ENCODE measurements around the gene ARL4D.
"Not testable (repeated sequence)": the region's sequence is repeated elsewhere in the genome, so short reads cannot be mapped to it uniquely, and the experiment has no call there.

Gene ARL4D

DNA sequence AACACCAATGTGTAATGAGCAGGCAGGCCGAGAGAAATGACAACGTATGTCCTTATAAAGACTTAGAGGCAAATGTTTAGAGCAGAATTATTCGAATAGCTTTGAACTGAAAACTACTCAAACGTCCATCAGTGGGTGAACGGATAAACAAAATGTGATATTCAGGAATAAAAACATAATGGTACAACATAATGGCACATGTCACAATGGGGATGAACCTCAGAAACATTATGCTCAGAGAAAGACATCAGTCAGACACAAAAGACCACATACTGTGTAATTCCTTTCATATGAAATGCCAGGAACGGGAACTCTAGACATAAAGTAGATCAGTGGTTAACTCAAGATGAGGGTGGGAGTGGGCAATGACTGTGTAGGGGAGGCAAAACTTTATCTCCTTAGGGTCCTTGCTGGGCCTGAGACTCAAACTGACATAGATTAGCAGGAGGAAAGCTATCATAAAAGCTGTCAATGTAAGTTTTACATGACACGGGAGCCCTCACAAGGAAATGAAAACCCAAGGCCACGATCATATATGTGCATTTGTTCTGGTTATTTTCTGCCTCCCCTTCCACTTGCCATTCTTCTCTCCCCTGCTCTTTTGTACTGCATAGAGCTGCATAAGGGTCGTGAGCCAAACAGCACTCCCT is 14.8 kb upstream of the ARL4D start:
- Histone ChIP-seq H3K27me3 (ENCODE audit: control insufficient read depth, insufficient read depth, low read length) (no peaks in the 10 kb centered on the region), H3K27ac (ENCODE audit: low read depth, low read length) (no peak overlapping the region), H3K9me3 (ENCODE audit: control insufficient read depth, insufficient read depth, low read length) (peaks cover 5% of the 10 kb centered on the region; the same call in 1 of the 2 replicates), H3K9ac (ENCODE audit: low read depth, low read length) (no peak overlapping the region), H3K36me3 (ENCODE audit: control insufficient read depth, insufficient read depth, low read length) (no peaks in the 10 kb centered on the region), H3K4me1 (ENCODE audit: control insufficient read depth, insufficient read depth, low read length) (no peaks in the 10 kb centered on the region), H3K4me3 (ENCODE audit: low read depth, low read length) (no peak overlapping the region)

DNA sequence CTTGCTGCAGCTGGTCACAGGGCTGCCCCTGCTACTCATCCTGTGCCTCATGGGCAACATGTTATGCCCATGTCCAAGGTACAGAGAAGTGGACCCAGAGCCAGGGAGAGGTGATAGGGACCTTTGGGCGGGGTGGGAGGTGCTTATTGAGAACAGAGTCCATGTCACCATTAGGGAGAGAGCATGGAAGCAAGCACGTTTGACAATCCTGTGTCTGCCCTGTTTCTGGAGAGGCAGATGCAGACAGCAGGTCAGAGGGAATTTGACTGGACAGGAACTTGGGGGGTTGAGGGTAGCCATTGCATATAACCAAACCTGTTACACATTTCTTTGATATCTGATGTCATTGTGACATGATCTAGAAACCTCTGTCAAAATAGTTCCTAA is 14.3 kb upstream of the ARL4D start:
- Histone ChIP-seq H3K27ac (ENCODE audit: low read depth, low read length) (no peak overlapping the region), H3K36me3 (ENCODE audit: control insufficient read depth, insufficient read depth, low read length) (no peaks in the 10 kb centered on the region), H3K9ac (ENCODE audit: low read depth, low read length) (no peak overlapping the region), H3K4me1 (ENCODE audit: control insufficient read depth, insufficient read depth, low read length) (no peaks in the 10 kb centered on the region; the same call in 1 of the 2 replicates), H3K4me3 (ENCODE audit: low read depth, low read length) (no peak overlapping the region), H3K27me3 (ENCODE audit: control insufficient read depth, insufficient read depth, low read length) (no peaks in the 10 kb centered on the region), H3K9me3 (ENCODE audit: control insufficient read depth, insufficient read depth, low read length) (peaks cover 5% of the 10 kb centered on the region; the same call in 1 of the 2 replicates)

DNA sequence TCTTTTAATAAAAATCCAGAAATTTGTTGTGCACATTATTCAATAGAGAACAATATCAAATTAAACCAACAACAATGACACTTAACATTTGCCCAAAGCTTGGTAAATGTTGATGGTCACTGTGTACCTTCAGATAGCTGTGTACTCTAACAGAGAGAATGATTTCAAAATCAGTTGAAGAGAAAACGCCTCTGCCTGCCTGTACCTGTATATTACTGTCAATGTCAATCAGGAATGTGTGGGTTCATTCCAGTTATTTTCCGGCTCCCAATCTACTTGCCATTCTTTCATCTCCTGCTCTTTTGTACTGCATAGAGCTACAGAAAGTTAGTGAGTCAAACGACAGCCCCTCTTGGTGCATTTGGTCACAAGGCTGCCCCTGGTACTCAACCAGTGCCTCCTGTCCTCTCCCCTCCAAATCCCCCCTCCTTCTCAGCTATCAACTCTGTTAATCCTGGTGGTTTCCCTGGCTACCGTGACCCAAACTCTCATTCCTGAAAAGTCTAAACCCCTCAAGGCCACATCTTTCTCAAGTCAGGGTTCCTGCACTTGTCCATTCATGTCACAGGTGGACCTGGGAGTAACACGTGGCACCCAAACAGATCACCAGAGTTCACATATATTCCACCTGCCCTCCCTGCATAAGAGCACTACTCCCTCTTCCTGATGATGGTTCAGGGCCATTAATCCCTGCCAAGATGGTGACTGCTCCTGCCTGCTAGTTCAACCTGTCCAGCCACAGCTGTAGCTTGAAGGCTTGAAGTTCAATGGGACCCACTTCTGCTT is 13.6 kb upstream of the ARL4D start:
- Histone ChIP-seq H3K4me1 (ENCODE audit: control insufficient read depth, insufficient read depth, low read length) (no peaks in the 10 kb centered on the region; the same call in 1 of the 2 replicates), H3K27ac (ENCODE audit: low read depth, low read length) (no peak overlapping the region), H3K9me3 (ENCODE audit: control insufficient read depth, insufficient read depth, low read length) (peaks cover 4% of the 10 kb centered on the region; the same call in 1 of the 2 replicates), H3K4me3 (ENCODE audit: low read depth, low read length) (no peak overlapping the region), H3K9ac (ENCODE audit: low read depth, low read length) (no peak overlapping the region), H3K27me3 (ENCODE audit: control insufficient read depth, insufficient read depth, low read length) (no peaks in the 10 kb centered on the region), H3K36me3 (ENCODE audit: control insufficient read depth, insufficient read depth, low read length) (no peaks in the 10 kb centered on the region)

DNA sequence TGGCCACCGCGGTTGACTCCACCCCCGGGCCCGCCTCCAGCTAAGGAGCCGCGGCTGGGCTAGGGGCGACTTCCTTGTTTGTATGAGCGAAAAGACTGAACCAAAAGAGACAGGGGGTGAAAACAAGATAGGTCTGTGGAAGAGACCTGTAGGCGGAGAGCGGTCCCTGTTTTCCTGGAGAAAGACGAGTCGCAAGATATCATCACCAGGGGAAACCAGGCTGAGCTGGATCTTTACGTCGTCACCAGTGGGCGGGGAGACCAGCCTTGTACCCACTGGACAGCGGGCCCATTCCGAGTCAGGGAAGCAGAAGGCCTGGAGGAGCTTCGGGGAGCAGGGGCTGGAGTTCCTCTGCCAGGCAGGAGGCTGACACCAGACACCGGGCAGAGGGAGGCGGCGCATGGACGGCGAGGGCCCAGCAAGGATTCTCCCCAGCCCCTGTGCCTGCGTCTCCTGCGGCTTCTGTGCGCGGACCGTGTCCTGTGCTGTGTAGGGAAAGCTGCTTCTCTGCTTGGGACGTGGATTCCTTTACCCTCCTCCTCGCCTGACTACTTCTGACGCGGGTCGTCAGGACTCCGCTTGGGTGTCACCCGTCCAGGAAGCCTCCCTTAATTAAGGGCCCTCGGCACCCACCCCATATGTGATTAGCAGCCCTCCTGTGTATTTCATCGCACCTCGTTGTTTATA is 10.3 kb upstream of the ARL4D start:
- Histone ChIP-seq H3K9ac (ENCODE audit: low read depth, low read length) (peak overlapping the region; percentile 38; the same call in 1 of the 2 replicates), H3K4me1 (ENCODE audit: control insufficient read depth, insufficient read depth, low read length) (no peaks in the 10 kb centered on the region; the same call in 1 of the 2 replicates), H3K27me3 (ENCODE audit: control insufficient read depth, insufficient read depth, low read length) (no peaks in the 10 kb centered on the region), H3K27ac (ENCODE audit: low read depth, low read length) (peak overlapping the region; percentile 87), H3K36me3 (ENCODE audit: control insufficient read depth, insufficient read depth, low read length) (no peaks in the 10 kb centered on the region), H3K9me3 (ENCODE audit: control insufficient read depth, insufficient read depth, low read length) (no peaks in the 10 kb centered on the region), H3K4me3 (ENCODE audit: low read depth, low read length) (peak overlapping the region; percentile 70)

DNA sequence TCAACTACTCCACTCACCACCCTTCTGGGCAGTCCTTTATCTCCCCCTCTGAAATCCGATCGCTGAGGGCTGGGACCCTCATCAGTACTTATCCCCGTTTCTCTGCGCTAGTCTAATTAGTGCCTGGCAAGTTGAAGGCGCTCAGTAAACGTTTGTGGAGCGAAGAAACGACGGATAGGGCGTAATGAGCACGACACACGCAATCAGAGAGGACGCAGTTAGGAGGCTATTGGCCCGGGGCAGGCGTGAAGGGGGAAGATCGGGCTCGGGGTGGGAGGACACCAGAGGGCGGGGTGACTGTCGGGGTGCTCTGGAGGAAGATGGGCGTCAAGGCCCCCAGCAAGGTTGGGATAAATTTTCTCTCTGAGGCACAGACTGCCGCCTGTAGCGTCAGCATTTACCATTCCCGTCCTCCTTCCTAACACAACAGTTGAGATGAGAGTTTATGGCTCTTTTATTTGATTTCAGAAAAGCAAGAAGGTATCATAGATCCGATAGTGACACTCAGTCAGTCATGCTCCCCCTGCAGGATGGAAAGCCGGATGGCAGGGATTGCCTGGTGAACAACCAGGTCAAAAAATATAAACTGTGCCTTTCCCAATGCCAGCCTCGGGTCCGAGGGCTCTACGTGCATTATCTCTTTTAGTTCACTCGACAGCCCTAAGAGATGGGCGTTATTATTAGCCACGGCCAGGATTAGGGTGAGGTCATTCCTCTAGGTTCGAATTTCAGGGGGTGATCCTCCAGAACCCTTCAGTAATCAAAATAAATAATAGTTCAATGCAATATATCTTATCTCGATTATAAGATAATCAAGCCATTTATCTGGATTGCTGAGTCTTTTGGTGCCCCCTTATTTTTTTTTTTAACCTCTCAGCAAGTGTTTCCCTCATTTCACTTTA is 9.5 kb upstream of the ARL4D start:
- Histone ChIP-seq H3K9me3 (ENCODE audit: control insufficient read depth, insufficient read depth, low read length) (no peaks in the 10 kb centered on the region), H3K4me3 (ENCODE audit: low read depth, low read length) (peak overlapping the region; percentile 70), H3K9ac (ENCODE audit: low read depth, low read length) (0 out of 2 replicates have a peak overlapping the region, but pooled peaks have one; percentile 38), H3K27me3 (ENCODE audit: control insufficient read depth, insufficient read depth, low read length) (no peaks in the 10 kb centered on the region), H3K36me3 (ENCODE audit: control insufficient read depth, insufficient read depth, low read length) (no peaks in the 10 kb centered on the region), H3K4me1 (ENCODE audit: control insufficient read depth, insufficient read depth, low read length) (peaks cover 3% of the 10 kb centered on the region; the same call in 1 of the 2 replicates), H3K27ac (ENCODE audit: low read depth, low read length) (peak overlapping the region; percentile 87)

DNA sequence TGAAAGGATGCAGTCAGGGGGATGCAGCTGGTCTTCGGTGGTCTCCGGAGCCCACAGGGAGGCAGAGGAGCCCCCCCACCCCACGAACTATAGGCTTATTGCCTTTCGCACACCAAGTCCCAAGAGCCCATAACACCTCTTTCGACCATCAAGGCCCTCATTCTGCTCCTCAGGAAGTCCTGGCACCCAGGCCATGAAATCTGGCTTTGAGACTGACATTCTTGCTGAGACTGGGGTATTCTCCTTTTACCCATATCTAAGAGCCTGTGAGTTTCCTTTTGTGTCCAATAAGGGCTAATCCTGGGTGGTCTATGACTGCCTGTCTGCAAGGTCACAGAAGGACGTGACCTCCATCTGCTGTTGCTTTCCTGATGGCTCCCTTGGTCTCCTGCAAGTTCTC is 6.4 kb upstream of the ARL4D start:
- no peak overlapping the region for H3K27ac ChIP-seq (ENCODE audit: low read depth, low read length)
- no peaks in the 10 kb centered on the region for H3K9me3 ChIP-seq (ENCODE audit: control insufficient read depth, insufficient read depth, low read length)
- no peak overlapping the region for H3K9ac ChIP-seq (ENCODE audit: low read depth, low read length)

DNA sequence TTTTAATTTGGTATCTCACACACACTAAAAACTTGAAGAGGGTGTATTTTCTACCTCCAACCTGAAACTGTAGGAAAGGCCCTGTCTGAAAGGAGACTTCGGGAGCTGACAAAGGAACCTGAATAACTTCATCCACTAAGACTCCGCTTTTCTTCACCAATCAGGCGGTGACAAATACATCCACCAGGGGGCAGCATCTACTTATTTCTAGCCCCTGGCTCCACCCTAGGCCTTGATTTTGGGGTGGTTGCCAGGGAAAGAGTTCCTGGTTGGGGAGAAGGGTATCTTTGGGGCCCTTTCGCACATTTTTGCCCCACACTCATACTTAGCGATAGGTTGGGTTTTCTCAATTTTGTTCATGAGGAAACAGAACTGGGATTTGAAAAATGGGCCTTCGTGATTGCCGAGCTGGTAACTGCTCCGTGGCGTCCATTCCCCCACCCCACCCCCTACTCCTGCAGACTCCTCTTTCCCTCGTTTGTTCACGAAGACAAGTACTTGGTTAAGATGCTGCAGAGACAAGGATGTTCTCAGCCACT is 4.8 kb upstream of the ARL4D start:
- Histone ChIP-seq H3K27ac (ENCODE audit: low read depth, low read length) (no peak overlapping the region), H3K4me1 (ENCODE audit: control insufficient read depth, insufficient read depth, low read length) (peaks cover 8% of the 10 kb centered on the region; the same call in 1 of the 2 replicates), H3K9ac (ENCODE audit: low read depth, low read length) (no peak overlapping the region)

More for the DNA sequence above, 6.4 kb upstream of the ARL4D start:
- Histone ChIP-seq H3K36me3 (ENCODE audit: control insufficient read depth, insufficient read depth, low read length) (no peaks in the 10 kb centered on the region), H3K4me1 (ENCODE audit: control insufficient read depth, insufficient read depth, low read length) (peaks cover 4% of the 10 kb centered on the region; the same call in 1 of the 2 replicates), H3K27me3 (ENCODE audit: control insufficient read depth, insufficient read depth, low read length) (no peaks in the 10 kb centered on the region), H3K4me3 (ENCODE audit: low read depth, low read length) (no peak overlapping the region)

DNA sequence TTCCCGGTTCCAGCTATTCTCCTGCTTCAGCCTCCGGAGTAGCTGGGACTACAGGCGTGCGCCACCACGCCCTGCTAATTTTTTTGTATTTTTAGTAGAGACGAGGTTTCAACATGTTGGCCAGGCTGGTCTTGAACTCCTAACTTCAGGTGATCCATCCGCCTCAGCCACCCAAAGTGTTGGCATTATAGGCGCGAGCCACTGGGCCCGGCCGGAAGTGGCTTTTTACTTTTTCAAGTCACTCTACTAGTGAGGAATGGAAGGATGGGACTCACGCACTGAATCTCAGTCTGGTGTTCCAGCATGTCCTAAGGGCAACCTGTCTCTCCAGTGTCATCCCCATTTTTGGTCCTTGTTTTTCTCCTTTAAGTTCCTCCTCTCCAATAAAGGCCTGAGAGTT is 4.1 kb upstream of the ARL4D start:
- not testable (repeated sequence) for H3K36me3 ChIP-seq (ENCODE audit: control insufficient read depth, insufficient read depth, low read length); H3K27ac ChIP-seq (ENCODE audit: low read depth, low read length); H3K9ac ChIP-seq (ENCODE audit: low read depth, low read length); H3K4me3 ChIP-seq (ENCODE audit: low read depth, low read length); H3K9me3 ChIP-seq (ENCODE audit: control insufficient read depth, insufficient read depth, low read length); H3K27me3 ChIP-seq (ENCODE audit: control insufficient read depth, insufficient read depth, low read length)
- peaks cover 11% of the 10 kb centered on the region for H3K4me1 ChIP-seq (ENCODE audit: control insufficient read depth, insufficient read depth, low read length)

More for the DNA sequence above, 4.8 kb upstream of the ARL4D start:
- H3K4me3 ChIP-seq (ENCODE audit: low read depth, low read length) = no peak overlapping the region
- no peaks in the 10 kb centered on the region for H3K36me3 ChIP-seq (ENCODE audit: control insufficient read depth, insufficient read depth, low read length)
- H3K9me3 ChIP-seq (ENCODE audit: control insufficient read depth, insufficient read depth, low read length) = no peaks in the 10 kb centered on the region
- no peaks in the 10 kb centered on the region for H3K27me3 ChIP-seq (ENCODE audit: control insufficient read depth, insufficient read depth, low read length)

DNA sequence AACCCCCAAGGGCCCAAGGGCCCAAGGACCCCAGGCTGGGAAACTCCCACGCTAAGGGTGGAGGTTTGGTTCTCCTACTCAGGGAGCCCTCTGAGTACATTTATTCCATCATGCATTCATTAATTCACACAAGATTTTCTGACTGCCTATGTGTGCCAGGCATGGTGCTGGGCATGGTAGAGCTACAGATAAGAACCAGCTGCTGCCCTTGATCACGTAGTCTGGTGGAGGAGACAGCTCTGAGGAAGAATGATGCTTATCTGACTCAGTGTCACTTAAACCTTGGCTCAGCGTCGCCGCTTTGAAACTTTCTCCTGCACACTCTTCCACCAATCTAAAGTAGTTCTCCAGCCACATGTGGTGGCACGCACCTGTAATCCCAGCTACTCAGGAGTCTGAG is 3.6 kb upstream of the ARL4D start:
- Histone ChIP-seq H3K4me3 (ENCODE audit: low read depth, low read length) (no peak overlapping the region), H3K36me3 (ENCODE audit: control insufficient read depth, insufficient read depth, low read length) (peaks cover 5% of the 10 kb centered on the region; the same call in 1 of the 2 replicates), H3K9me3 (ENCODE audit: control insufficient read depth, insufficient read depth, low read length) (no peaks in the 10 kb centered on the region), H3K27ac (ENCODE audit: low read depth, low read length) (no peak overlapping the region), H3K9ac (ENCODE audit: low read depth, low read length) (no peak overlapping the region), H3K4me1 (ENCODE audit: control insufficient read depth, insufficient read depth, low read length) (peaks cover 11% of the 10 kb centered on the region), H3K27me3 (ENCODE audit: control insufficient read depth, insufficient read depth, low read length) (no peaks in the 10 kb centered on the region)

DNA sequence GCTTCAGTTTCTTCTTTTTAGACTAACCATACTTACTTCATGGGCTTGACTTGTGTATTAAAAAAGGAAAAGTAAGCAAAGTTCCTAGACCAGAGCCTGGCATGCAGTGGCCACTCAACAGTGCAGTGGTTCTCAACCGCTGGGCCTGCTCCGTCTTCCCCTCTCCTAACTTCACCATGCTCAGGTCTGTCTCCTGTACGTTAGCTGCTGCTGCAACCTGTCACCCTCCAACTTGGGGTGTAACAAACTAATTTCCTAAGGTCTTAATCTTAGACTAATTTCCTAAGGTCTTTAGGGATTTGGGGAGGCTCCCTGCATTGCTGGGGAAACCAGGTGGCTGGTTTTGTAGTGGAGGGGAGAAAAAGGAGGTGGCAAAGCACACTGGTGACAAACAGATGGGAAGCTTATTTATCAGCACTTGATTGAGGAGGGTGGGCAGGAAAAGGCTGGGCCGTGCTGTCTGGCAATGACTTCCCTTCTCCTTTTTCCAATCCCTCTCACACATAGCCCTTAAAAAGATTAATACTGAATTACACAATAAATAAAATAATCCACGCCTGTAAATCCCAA is 2.2 kb upstream of the ARL4D start:
- H3K9me3 ChIP-seq (ENCODE audit: control insufficient read depth, insufficient read depth, low read length) = no peaks in the 10 kb centered on the region
- H3K4me1 ChIP-seq (ENCODE audit: control insufficient read depth, insufficient read depth, low read length) = peaks cover 11% of the 10 kb centered on the region
- H3K36me3 ChIP-seq (ENCODE audit: control insufficient read depth, insufficient read depth, low read length) = peaks cover 14% of the 10 kb centered on the region; the same call in 1 of the 2 replicates
- no peaks in the 10 kb centered on the region for H3K27me3 ChIP-seq (ENCODE audit: control insufficient read depth, insufficient read depth, low read length)
- no peak overlapping the region for H3K27ac ChIP-seq (ENCODE audit: low read depth, low read length)
- no peak overlapping the region for H3K9ac ChIP-seq (ENCODE audit: low read depth, low read length)
- no peak overlapping the region for H3K4me3 ChIP-seq (ENCODE audit: low read depth, low read length)

Data from HUES48 (cell line).